H1 (cell line): Measurements from ENCODE around the gene PEPD. TPM values are rescaled to one million over a fixed set of nuclear protein-coding genes. Genes with fewer than 3 reads are reported as not detected.

Experiments
- CTCF ChIA-PET: fragments of 300-600 bp; sonication (Branson Sonifier 250); formaldehyde crosslinking; loops from one replicate; lab custom pipeline; 2021; ENCODE audit not compliant: partially characterized antibody; lab: Charles Lee
- POLR2A ChIA-PET: fragments of 300-600 bp; sonication (Branson Sonifier 250); formaldehyde crosslinking; loops from one replicate; lab custom pipeline; 2021; ENCODE audit warnings: inconsistent platforms; ENCODE audit not compliant: partially characterized antibody; lab: Charles Lee
- DNase-seq, 2 experiments: peaks; one replicate each; pipeline versions ENCODE4 v3.0.0 to v3.0.0-alpha.2; 2010 to 2022; ENCODE audit warnings: low spot score in 2 of 2, low read depth in 1 of 2, mixed read lengths in 1 of 2
- FAIRE-seq: peaks from 2 replicates; lab custom pipeline; 2011; peaks lifted over from hg19 to GRCh38; lab: Jason Lieb, UNC
- H2AFZ ChIP-seq: 2 replicates; pipeline ENCODE4 v1.8.1; 2012; ENCODE audit warnings: low read length, inconsistent platforms
- H2AK5ac ChIP-seq: 2 replicates; pipeline ENCODE4 v1.6.1; 2013; ENCODE audit warnings: low read depth, low read length
- H2BK120ac ChIP-seq: replicated peaks from 2 replicates; pipeline ENCODE3; 2013; ENCODE audit warnings: low read depth, low read length, inconsistent platforms
- H2BK12ac ChIP-seq: 2 replicates; pipeline ENCODE4 v1.6.1; 2013; ENCODE audit warnings: low read depth, low read length
- H2BK15ac ChIP-seq: 2 replicates; pipeline ENCODE4 v1.6.1; 2013; ENCODE audit warnings: low read length
- H2BK20ac ChIP-seq: 2 replicates; pipeline ENCODE4 v1.6.1; 2013; ENCODE audit warnings: low read length
- H2BK5ac ChIP-seq: 2 replicates; pipeline ENCODE4 v1.6.1; 2013; ENCODE audit warnings: low read depth, low read length
- H3K14ac ChIP-seq: 2 replicates; pipeline ENCODE4 v1.6.1; 2013; ENCODE audit warnings: inconsistent platforms; ENCODE audit not compliant: insufficient read length
- H3K18ac ChIP-seq: 2 replicates; pipeline ENCODE4 v1.6.1; 2013; ENCODE audit warnings: low read length; ENCODE audit errors: extremely low read depth
- H3K23ac ChIP-seq: 2 replicates; pipeline ENCODE4 v1.6.1; 2013; ENCODE audit warnings: inconsistent platforms; ENCODE audit not compliant: insufficient read length
- H3K23me2 ChIP-seq: 2 replicates; pipeline ENCODE4 v1.6.1; 2013; ENCODE audit warnings: low read depth, low read length
- H3K27ac ChIP-seq: 2 replicates; pipeline ENCODE4 v1.6.1; 2011; ENCODE audit warnings: low read depth, low read length, inconsistent platforms
- H3K27me3 ChIP-seq, 4 experiments: replicated peaks in 1 of 4; 1 replicate in 1 of 4; 2 replicates in 3 of 4; pipeline versions ENCODE4 v1.6.1 to v1.8.1; 2011 to 2013; ENCODE audit warnings: low read length in 3 of 4, mild to moderate bottlenecking in 3 of 4, inconsistent platforms in 2 of 4, mixed read lengths in 2 of 4, moderate library complexity in 1 of 4; ENCODE audit not compliant: control insufficient read depth in 3 of 4, insufficient read depth in 3 of 4; ENCODE audit errors: extremely low read depth in 1 of 4
- H3K36me3 ChIP-seq, 4 experiments: 2 replicates each; pipeline versions ENCODE4 v1.6.1 to v1.8.1; 2011 to 2013; ENCODE audit warnings: mild to moderate bottlenecking in 4 of 4, low read length in 3 of 4, moderate library complexity in 2 of 4, control low read depth in 1 of 4, inconsistent platforms in 1 of 4; ENCODE audit not compliant: insufficient read depth in 4 of 4, control insufficient read depth in 2 of 4
- H3K4ac ChIP-seq: replicated peaks from 2 replicates; pipeline ENCODE3; 2013; ENCODE audit warnings: low read length, low read depth, mixed read lengths, inconsistent platforms; ENCODE audit not compliant: insufficient read length
- H3K4me1 ChIP-seq, 4 experiments: replicated peaks in 1 of 4; 1 replicate in 1 of 4; 2 replicates in 3 of 4; pipeline versions ENCODE4 v1.6.1 to v1.8.1; 2011 to 2013; ENCODE audit warnings: low read length in 3 of 4, inconsistent platforms in 2 of 4, mixed read lengths in 1 of 4; ENCODE audit not compliant: insufficient read depth in 4 of 4, control insufficient read depth in 3 of 4
- H3K4me2 ChIP-seq, 2 experiments: 2 replicates each; pipeline versions ENCODE4 v1.6.1 to v1.8.1; 2011 to 2013; ENCODE audit warnings: low read depth in 2 of 2, low read length in 2 of 2, control low read depth in 1 of 2, inconsistent platforms in 1 of 2, mild to moderate bottlenecking in 1 of 2; ENCODE audit not compliant: insufficient read depth in 1 of 2
- H3K4me3 ChIP-seq, 4 experiments: fragments of 200-600, 300-600 bp in 1 of 4; sonication (generic), shearing (Covaris generic), sonication (Bioruptor Twin) in 1 of 4; 2 replicates each; pipeline versions ENCODE4 v1.5.1 to v1.8.1; 2011 to 2016; ENCODE audit warnings: low read length in 4 of 4, low read depth in 3 of 4, control low read depth in 2 of 4, inconsistent platforms in 2 of 4, mild to moderate bottlenecking in 2 of 4, mixed read lengths in 1 of 4, moderate library complexity in 1 of 4; ENCODE audit not compliant: insufficient read depth in 2 of 4; ENCODE audit errors: extremely low read depth in 1 of 4
- H3K56ac ChIP-seq: replicated peaks from 2 replicates; pipeline ENCODE3; 2013; ENCODE audit warnings: low read depth, mild to moderate bottlenecking, mixed read lengths, low read length, inconsistent platforms; ENCODE audit not compliant: insufficient read length
- H3K79me1 ChIP-seq: 2 replicates; pipeline ENCODE4 v1.6.1; 2013; ENCODE audit warnings: low read depth, low read length, control low read depth
- H3K79me2 ChIP-seq, 2 experiments: 2 replicates each; pipeline versions ENCODE4 v1.6.1 to v1.8.1; 2012 to 2013; ENCODE audit warnings: low read length in 2 of 2, mild to moderate bottlenecking in 2 of 2, inconsistent platforms in 1 of 2; ENCODE audit not compliant: insufficient read depth in 2 of 2, control insufficient read depth in 1 of 2
- H3K9ac ChIP-seq, 4 experiments: replicated peaks in 1 of 4; 1 replicate in 1 of 4; 2 replicates in 3 of 4; pipeline versions ENCODE4 v1.6.1 to v1.8.1; 2011 to 2013; ENCODE audit warnings: low read depth in 3 of 4, low read length in 3 of 4, control low read depth in 2 of 4, mild to moderate bottlenecking in 2 of 4, moderate library complexity in 2 of 4, inconsistent platforms in 1 of 4; ENCODE audit errors: extremely low read depth in 1 of 4
- H3K9me3 ChIP-seq, 2 experiments: 2 replicates each; pipeline versions ENCODE4 v1.6.1 to v1.8.1; 2012 to 2013; ENCODE audit warnings: mild to moderate bottlenecking in 2 of 2, moderate library complexity in 2 of 2, control low read depth in 1 of 2, inconsistent platforms in 1 of 2, low read depth in 1 of 2, low read length in 1 of 2, mixed read lengths in 1 of 2; ENCODE audit not compliant: insufficient read depth in 2 of 2
- H4K20me1 ChIP-seq, 2 experiments: replicated peaks in 1 of 2; 2 replicates each; pipeline versions ENCODE3 to v1.8.1; 2011 to 2013; ENCODE audit warnings: inconsistent platforms in 2 of 2, low read length in 2 of 2, mild to moderate bottlenecking in 1 of 2; ENCODE audit not compliant: insufficient read depth in 2 of 2, control insufficient read depth in 1 of 2
- H4K5ac ChIP-seq: 2 replicates; pipeline ENCODE4 v1.6.1; 2013; ENCODE audit warnings: low read length, low read depth, mixed read lengths, inconsistent platforms; ENCODE audit not compliant: insufficient read length
- H4K8ac ChIP-seq: 2 replicates; pipeline ENCODE4 v1.8.0; 2013; ENCODE audit warnings: mild to moderate bottlenecking, moderate library complexity, low read length, inconsistent platforms; ENCODE audit not compliant: insufficient read depth; ENCODE audit errors: extremely low read depth
- H4K91ac ChIP-seq: replicated peaks from 2 replicates; pipeline ENCODE3; 2013; ENCODE audit warnings: low read length, mixed read lengths, inconsistent platforms; ENCODE audit not compliant: insufficient read length
- CEBPB ChIP-seq: IDR thresholded peaks from 2 replicates; pipeline ENCODE4 v1.6.1; 2012; ENCODE audit warnings: low read depth, low read length
- RNF2 ChIP-seq: fragments of 200-900, 300-1000 bp; sonication (generic); IDR thresholded peaks from 2 replicates; pipeline ENCODE4 v1.7.1; 2016; ENCODE audit warnings: borderline replicate concordance, low read depth, mild to moderate bottlenecking, antibody characterized with exemption, low read length; ENCODE audit not compliant: poor library complexity, severe bottlenecking; ENCODE audit errors: missing control alignments
- SIN3A ChIP-seq, 2 experiments: IDR thresholded peaks in 1 of 2; conservative IDR thresholded peaks in 1 of 2; 2 replicates each; pipeline ENCODE4 v1.6.1; 2011 to 2012; ENCODE audit warnings: low read length in 2 of 2, improper control_type of control experiment in 1 of 2, low read depth in 1 of 2, mild to moderate bottlenecking in 1 of 2
- SIX5 ChIP-seq: IDR thresholded peaks from 2 replicates; pipeline ENCODE4 v1.6.1; 2011; ENCODE audit warnings: mild to moderate bottlenecking, low read depth, low read length
- WGBS, 2 experiments: shearing (Covaris generic) in 1 of 2; methylation state at CpG; one replicate each; pipeline versions ENCODE4 v1.1.6 to v1.1.7; 2013 to 2015; ENCODE audit warnings: low lambda C conversion rate in 2 of 2, mixed read lengths in 2 of 2, inconsistent platforms in 1 of 2, low coverage in 1 of 2, missing lambda C conversion rate in 1 of 2; ENCODE audit not compliant: insufficient replicate concordance in 2 of 2, insufficient coverage in 1 of 2, insufficient read length in 1 of 2; ENCODE audit errors: extremely low coverage in 1 of 2, missing lambda C conversion rate in 1 of 2; 5-methylcytosine and 5-hydroxymethylcytosine counted together
- polyA plus RNA-seq, 7 experiments: library from polyadenylated mRNA; depleted of rRNA in 3 of 7; stranded (reverse) in 5 of 7; unstranded in 2 of 7; fragments of >200 nt in 5 of 7; fragments of 200-250 nt in 2 of 7; gene quantifications; 1 replicate in 5 of 7; 2 replicates in 1 of 7; 4 replicates in 1 of 7; pipeline versions ENCODE4 v1.2.1 to v1.2.3, GENCODE V29; 2011 to 2013; ENCODE audit warnings: missing spikeins in 2 of 7, mixed read lengths in 2 of 7
- total RNA-seq: library from RNA; stranded (reverse); fragmentation: NEBNext Ultra II Directional; extraction: Animal tissue kit (Norgen Biotek cat#: 25700); gene quantifications from 2 replicates; pipeline ENCODE4 v1.2.1, GENCODE V29; 2021

The PEPD gene
- total and polyA plus RNA-seq, 2 of the 8 experiments (the other 6 are each of a cell fraction or from before 2014, with no cell fraction given), result 84.1 to 178 TPM

DNA sequence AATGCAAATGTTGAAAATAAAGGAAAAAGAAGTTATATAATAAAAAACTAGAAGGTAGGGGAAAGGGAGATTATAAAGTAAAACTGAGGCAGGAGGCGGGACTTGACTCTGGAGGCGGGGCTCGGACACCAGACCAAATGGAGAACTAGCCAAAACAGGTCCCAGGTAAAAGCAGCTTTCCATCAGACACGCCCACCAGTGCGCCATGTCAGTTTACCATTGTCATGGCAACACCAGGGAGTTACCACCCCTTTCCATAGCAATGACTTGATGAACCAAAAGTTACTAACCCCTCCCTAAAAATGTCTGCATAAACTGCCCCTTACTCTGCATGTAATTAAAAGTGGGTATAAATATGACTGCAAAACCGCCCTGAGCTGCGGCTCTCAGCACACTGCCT lies 70.9 kb downstream of the PEPD start:
- Histone ChIP-seq H3K27me3 (no peaks in the 10 kb centered on the region), H2BK12ac (no peak overlapping the region), H3K9ac (no peak overlapping the region), H3K4me3 (no peak overlapping the region), H3K9me3 (no peaks in the 10 kb centered on the region), H2BK20ac (no peak overlapping the region), H3K14ac (no peak overlapping the region), H2AFZ (no peak overlapping the region), H3K79me2 (no peaks in the 10 kb centered on the region), H3K18ac (no peak overlapping the region), H3K4me2 (no peak overlapping the region), H3K4ac (no peak overlapping the region), H2BK120ac (no peak overlapping the region), H3K23ac (no peak overlapping the region), H4K91ac (no peak overlapping the region), H4K8ac (no peak overlapping the region), H4K20me1 (peaks cover 0 to 3% of the 10 kb centered on the region in 2 experiments), H2BK5ac (no peak overlapping the region), H3K36me3 (0 out of 8 replicates have a peak, but pooled peaks cover 0 to 2% (median 0%) of the 10 kb centered on the region in 4 experiments), H3K56ac (no peak overlapping the region), H3K27ac (no peak overlapping the region), H2BK15ac (no peak overlapping the region), H3K79me1 (no peaks in the 10 kb centered on the region), H4K5ac (no peak overlapping the region), H2AK5ac (no peak overlapping the region), H3K23me2 (no peaks in the 10 kb centered on the region), H3K4me1 (no peaks in the 10 kb centered on the region)
- CTCF ChIA-PET, result interaction anchor here (1.1 to 1.4 kb wide), 3 partner anchors 12 to 141 kb away, joined by 3 to 5 read pairs (median 4); no protein-coding TSS in a partner anchor
- WGBS, 2 experiments, result 79% methylated on average over 7 of the region's 7 CpGs; no CpG with 5 or more reads in 1 of the 2 experiments
- FAIRE-seq (peak; percentile 19), DNase-seq (no peak)
- POLR2A ChIA-PET, result no interaction called here
- TF ChIP-seq SIN3A (conservative IDR thresholded peaks at IDR 0.05 in 1 of 2, IDR thresholded peaks at IDR 0.05 in 1 of 2; ENCODE audit: low read depth in 1 of 2, low read length in 2 of 2) (no peak), SIX5 (no peak), CEBPB (no peak), RNF2 (no peak)
